GM10847 (cell line): ENCODE results near the gene FILIP1L.

ENCODE experiments used
- POLR2A ChIP-seq: IDR thresholded peaks from 2 replicates; pipeline ENCODE4 v1.6.1; 2011; ENCODE audit not compliant: insufficient read length; ENCODE audit errors: extremely low read depth

FILIP1L gene

GRCh38 chr3:100089812-100090668, 24.3 kb downstream of the FILIP1L start:
- TF ChIP-seq POLR2A: no peak

GRCh38 chr3:100088735-100089368, 25.4 kb downstream of the FILIP1L start:
- no peak for TF ChIP-seq POLR2A

DNA sequence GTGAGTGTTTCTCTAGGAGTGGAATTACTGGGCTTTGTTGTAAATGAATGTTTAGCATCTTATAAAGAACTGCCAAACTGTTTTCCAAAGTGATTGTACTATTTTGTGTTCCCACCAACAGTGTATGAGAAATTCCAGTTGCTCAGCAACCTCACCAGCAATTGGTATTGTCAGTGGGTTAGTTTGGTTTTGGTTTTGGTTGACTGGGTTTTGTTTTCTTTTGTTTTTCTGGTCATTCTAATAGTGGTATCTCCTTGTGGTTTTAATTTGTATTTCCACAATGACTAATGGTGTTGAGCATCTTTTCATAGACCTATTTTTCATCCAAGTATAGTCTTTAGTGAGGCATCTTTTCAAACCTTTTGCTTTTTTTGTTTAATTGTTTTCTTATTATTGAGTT, 27.1 kb downstream of the FILIP1L start:
- no peak for TF ChIP-seq POLR2A

- TF ChIP-seq POLR2A: no peak
Observed at GRCh38 chr3:100086401-100086800, 27.9 kb downstream of the FILIP1L start.

GRCh38 chr3:100084100-100084806, 30.0 kb downstream of the FILIP1L start:
- TF ChIP-seq POLR2A: no peak

- no peak for TF ChIP-seq POLR2A
Observed at GRCh38 chr3:100083209-100083608, 31.1 kb downstream of the FILIP1L start.

- no peak for TF ChIP-seq POLR2A
Observed at GRCh38 chr3:100082714-100083113, 31.6 kb downstream of the FILIP1L start.

DNA sequence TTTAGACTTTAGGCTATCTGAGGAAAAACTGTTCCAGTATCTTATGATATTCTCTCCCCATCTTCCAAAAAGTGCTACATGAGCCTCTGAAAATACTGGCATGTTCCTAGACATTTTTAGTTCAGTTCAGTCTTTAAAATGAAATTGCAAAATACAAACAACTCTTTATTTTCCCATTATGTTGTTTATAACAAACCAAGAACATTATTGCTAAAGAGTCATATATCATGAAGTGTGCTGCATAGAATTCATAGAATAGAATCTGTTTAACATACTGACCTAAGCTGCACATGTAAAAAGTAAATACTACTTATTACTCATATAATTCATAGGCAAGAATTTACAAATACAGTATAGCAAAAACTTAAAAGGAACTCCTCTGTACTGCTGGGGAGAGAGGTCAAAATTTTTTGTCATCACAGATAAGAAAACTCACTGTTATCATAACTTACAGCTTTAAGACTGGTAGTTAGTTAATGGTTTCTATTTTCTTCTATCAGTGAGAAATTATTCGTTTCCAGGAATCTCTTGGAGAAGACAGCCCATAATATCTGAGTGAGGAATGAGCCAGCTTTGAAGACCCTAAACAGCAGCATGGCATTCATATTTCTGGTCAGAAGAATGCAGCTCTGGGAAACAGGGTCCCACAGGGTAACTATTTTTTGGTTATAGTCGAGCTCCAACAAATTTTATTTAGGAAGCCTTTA, 32.2 kb downstream of the FILIP1L start:
- TF ChIP-seq POLR2A: no peak

GRCh38 chr3:100081311-100081710, 33.0 kb downstream of the FILIP1L start:
- TF ChIP-seq POLR2A: no peak

- no peak for TF ChIP-seq POLR2A
Observed at GRCh38 chr3:100080573-100080972, 33.7 kb downstream of the FILIP1L start.

GRCh38 chr3:100079328-100079727, 35.0 kb downstream of the FILIP1L start:
- no peak for TF ChIP-seq POLR2A

GRCh38 chr3:100076731-100077529, 37.4 kb downstream of the FILIP1L start:
- no peak for TF ChIP-seq POLR2A

DNA sequence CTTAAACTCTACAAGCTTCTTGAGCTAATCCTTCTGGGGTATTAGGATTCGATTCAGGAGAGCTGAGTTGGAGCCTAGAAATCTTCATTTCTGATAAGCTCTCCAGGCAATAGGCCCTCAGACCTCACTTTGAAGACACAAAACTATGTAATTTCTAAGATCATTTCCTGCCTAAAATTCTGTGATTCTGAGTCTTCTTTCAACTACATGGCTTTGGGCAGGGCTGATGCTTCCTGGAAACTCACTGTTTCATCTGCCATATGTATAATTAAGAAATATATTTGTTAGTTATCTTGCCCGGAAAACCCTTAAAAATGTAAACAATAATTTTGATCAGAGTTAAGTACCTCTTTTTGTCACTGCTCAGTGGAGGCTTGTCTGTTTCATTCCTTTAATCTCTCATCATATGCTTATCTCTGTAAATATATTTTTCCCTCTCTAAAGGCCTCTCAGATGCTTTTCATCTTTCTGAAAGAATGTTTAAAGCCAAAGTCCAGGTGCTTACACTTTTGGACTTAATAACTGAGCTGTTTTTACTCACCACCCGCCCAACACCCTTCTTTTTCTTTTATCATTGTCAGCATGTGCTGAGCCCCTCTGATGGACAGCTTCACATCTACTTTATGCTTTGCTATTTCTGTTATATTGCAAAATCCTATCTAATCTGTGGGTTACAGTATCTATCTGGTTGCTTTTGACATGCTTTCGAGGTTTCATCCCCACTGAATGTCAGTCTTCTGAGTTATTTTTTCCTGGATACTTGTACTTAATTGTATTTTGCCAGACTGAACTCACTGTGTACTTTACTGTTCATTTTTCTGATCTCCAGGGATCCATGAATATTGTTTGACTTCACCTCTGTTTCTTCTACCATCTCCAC, 38.2 kb downstream of the FILIP1L start:
- no peak for TF ChIP-seq POLR2A

DNA sequence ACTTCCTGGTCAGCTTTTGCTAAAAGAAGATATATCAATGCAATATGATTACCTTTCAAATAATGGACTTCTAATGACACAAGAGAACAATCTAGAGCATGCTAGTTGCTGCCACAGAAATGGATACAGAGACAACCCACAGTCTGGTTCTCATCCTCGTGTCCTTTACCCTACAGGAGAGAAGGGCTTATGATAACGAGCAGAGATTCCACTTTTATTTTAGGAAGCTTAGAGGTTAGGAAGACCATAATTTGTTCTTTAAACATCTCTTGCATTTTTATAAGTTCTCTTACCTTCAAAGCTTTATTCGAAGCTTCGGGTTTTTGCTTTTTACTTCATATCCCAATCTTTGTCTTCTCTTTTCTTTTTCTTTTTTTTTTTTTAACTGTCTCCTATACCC, 39.1 kb downstream of the FILIP1L start:
- no peak for TF ChIP-seq POLR2A
